ENCODE data around the gene ZFAND4. TPM values are rescaled to one million over a fixed set of nuclear protein-coding genes. Genes with fewer than 3 reads are reported as not detected.

Gene ZFAND4
- total RNA-seq, 1 experiment from 2014 or later: 17.2 TPM

- Histone ChIP-seq H4K91ac (ENCODE audit: insufficient read length, low read depth, low read length) (no peak overlapping the region), H2AK5ac (ENCODE audit: insufficient read length, low read length) (no peak overlapping the region), H2AFZ (ENCODE audit: low read length) (no peak overlapping the region), H3K27ac (ENCODE audit: insufficient read length, low read depth, low read length) (no peak overlapping the region), H2BK20ac (ENCODE audit: low read depth, low read length, poor library complexity, severe bottlenecking) (no peak overlapping the region), H3K23ac (ENCODE audit: insufficient read length, low read depth, low read length) (no peak overlapping the region), H3K9me3 (ENCODE audit: control insufficient read depth, low read depth, low read length) (no peaks in the 10 kb centered on the region), H3K56ac (ENCODE audit: insufficient read length, low read depth, low read length) (no peak overlapping the region), H3K4ac (ENCODE audit: low read depth, low read length) (no peak overlapping the region), H3K9ac (ENCODE audit: extremely low read depth, insufficient read length, low read length) (no peak overlapping the region), H4K5ac (ENCODE audit: insufficient read length, low read depth, low read length) (no peak overlapping the region), H2BK12ac (ENCODE audit: insufficient read length, low read depth, low read length) (no peak overlapping the region), H3K18ac (ENCODE audit: insufficient read length, low read depth, low read length) (no peak overlapping the region), H3K4me2 (ENCODE audit: insufficient read depth, insufficient read length, low read length) (no peak overlapping the region), H3K79me1 (ENCODE audit: insufficient read depth, low read depth, low read length, poor library complexity, severe bottlenecking) (no peaks in the 10 kb centered on the region), H3K14ac (ENCODE audit: insufficient read depth, low read length) (no peak overlapping the region), H4K8ac (replicated peaks; ENCODE audit: insufficient read length, low read depth, low read length) (no peak overlapping the region), H2BK120ac (ENCODE audit: low read depth, low read length, poor library complexity, severe bottlenecking) (no peak overlapping the region), H2BK5ac (ENCODE audit: insufficient read length, low read length) (no peak overlapping the region), H3K4me1 (ENCODE audit: insufficient read depth, low read length) (no peaks in the 10 kb centered on the region), H3T11ph (ENCODE audit: low read length) (no peak overlapping the region), H4K20me1 (ENCODE audit: control insufficient read depth, insufficient read depth, insufficient read length) (no peaks in the 10 kb centered on the region), H3K27me3 (ENCODE audit: insufficient read depth, low read length) (no peaks in the 10 kb centered on the region), H3K79me2 (ENCODE audit: insufficient read depth, low read length) (no peaks in the 10 kb centered on the region), H3K23me2 (ENCODE audit: insufficient read length, low read depth, low read length, poor library complexity, severe bottlenecking) (no peaks in the 10 kb centered on the region), H2BK15ac (ENCODE audit: low read depth, low read length) (no peak overlapping the region)
- TF ChIP-seq CTCF (conservative IDR thresholded peaks at IDR 0.05): no peak
- Mint-ChIP-seq H3K4me1 (no peaks in the 10 kb centered on the region), H3K9me3 (no peaks in the 10 kb centered on the region; a peak in 1 of 5 replicates), H3K36me3 (ENCODE audit: insufficient read depth in 1 of 3, low read depth in 3 of 3) (peaks cover 12 to 28% (median 23%) of the 10 kb centered on the region in 3 experiments; a peak in 6 of 7 replicates), H3K4me3 (no peak overlapping the region), H3K27me3 (ENCODE audit: low read depth) (no peaks in the 10 kb centered on the region), H3K27ac (no peak overlapping the region)
- no CpG with 5 or more reads among the region's 1 CpG for WGBS (ENCODE audit: extremely low coverage, insufficient read length, low lambda C conversion rate)
- no peak for DNase-seq
Measured at GRCh38 chr10:45640049-45640448, 32.5 kb downstream of the ZFAND4 start.

Measured in H9 (cell line).